PC-3 (cell line): ENCODE results near the gene SLC22A5. TPM values are rescaled to one million over a fixed set of nuclear protein-coding genes. Genes with fewer than 3 reads are reported as not detected.
"Not testable (repeated sequence)": the region's sequence is repeated elsewhere in the genome, so short reads cannot be mapped to it uniquely, and the experiment has no call there.

Experiments used
- ATAC-seq: fragments of 200-7000 bp; cut with Tn5 transposase; 2 replicates; pipeline ENCODE4 v1.9.1; 2020; ENCODE audit warnings: mild to moderate bottlenecking, moderate library complexity
- BruUV-seq: library from RNA; stranded (reverse); fragments of 400-500 nt; replicated peaks from 2 replicates; lab custom pipeline; 2021; lab: Mats Ljungman, UMichigan
- CTCF ChIA-PET: fragments of 300-600 bp; sonication (Branson Sonifier 250); formaldehyde crosslinking; loops from one replicate; lab custom pipeline; 2022; ENCODE audit warnings: antibody characterized with exemption; lab: Charles Lee
- POLR2A ChIA-PET: fragments of 300-600 bp; sonication (Branson Sonifier 250); formaldehyde crosslinking; loops from one replicate; lab custom pipeline; 2022; ENCODE audit warnings: antibody characterized with exemption; ENCODE audit not compliant: unreplicated experiment; lab: Charles Lee
- DNase-seq: peaks from one replicate; pipeline ENCODE4 v3.0.0-alpha.2; 2015
- H2AFZ ChIP-seq: fragments of 300-600 bp; sonication (generic); 2 replicates; pipeline ENCODE4 v1.6.0; 2016; ENCODE audit warnings: antibody characterized with exemption, low read length
- H3F3A ChIP-seq: fragments of 300-600 bp; sonication (generic); one replicate; pipeline ENCODE4 v1.6.0; 2017; ENCODE audit warnings: antibody characterized with exemption, low read length, control low read depth, mild to moderate bottlenecking; ENCODE audit not compliant: unreplicated experiment
- H3K27ac ChIP-seq: fragments of 300-600 bp; sonication (generic); 2 replicates; pipeline ENCODE4 v1.5.1; 2016; ENCODE audit warnings: mild to moderate bottlenecking, low read length
- H3K27me3 ChIP-seq: fragments of 300-600 bp; sonication (generic); 2 replicates; pipeline ENCODE4 v1.6.1; 2016; ENCODE audit warnings: low read length, mixed read lengths
- H3K36me3 ChIP-seq: fragments of 300-600 bp; sonication (generic); 2 replicates; pipeline ENCODE4 v1.6.1; 2016; ENCODE audit warnings: low read depth, mixed run types, low read length, mixed read lengths
- H3K4me1 ChIP-seq: fragments of 300-600 bp; sonication (generic); 2 replicates; pipeline ENCODE4 v1.5.1; 2016; ENCODE audit warnings: low read length; ENCODE audit not compliant: insufficient read depth
- H3K4me2 ChIP-seq: fragments of 300-600 bp; sonication (generic); 2 replicates; pipeline ENCODE4 v1.6.0; 2016; ENCODE audit warnings: low read length
- H3K4me3 ChIP-seq: fragments of 300-600 bp; sonication (generic); 2 replicates; pipeline ENCODE4 v1.5.1; 2016; ENCODE audit warnings: mild to moderate bottlenecking, low read length, mixed read lengths
- H3K79me2 ChIP-seq: fragments of 300-600 bp; sonication (generic); 2 replicates; pipeline ENCODE4 v1.6.1; 2017; ENCODE audit warnings: low read length, mixed read lengths
- H3K9ac ChIP-seq: fragments of 300-600 bp; sonication (generic); 2 replicates; pipeline ENCODE4 v1.6.0; 2016; ENCODE audit warnings: mild to moderate bottlenecking, low read length
- H3K9me2 ChIP-seq: fragments of 300-600 bp; sonication (generic); replicated peaks from 2 replicates; pipeline ENCODE4 v1.6.1; 2016; ENCODE audit warnings: mixed run types, low read length, mixed read lengths
- H3K9me3 ChIP-seq: fragments of 300-600 bp; sonication (generic); 2 replicates; pipeline ENCODE4 v1.6.1; 2016; ENCODE audit warnings: low read length, mixed read lengths
- H4K20me1 ChIP-seq: fragments of 300-600 bp; sonication (generic); 2 replicates; pipeline ENCODE4 v1.6.1; 2016; ENCODE audit warnings: low read length, mixed read lengths
- EZH2 ChIP-seq: fragments of 300-600 bp; sonication (generic); IDR thresholded peaks from one replicate; pipeline ENCODE4 v1.6.1; 2017; ENCODE audit warnings: antibody characterized with exemption, mild to moderate bottlenecking, low read length; ENCODE audit not compliant: unreplicated experiment
- EZH2phosphoT487 ChIP-seq: fragments of 300-600 bp; sonication (generic); IDR thresholded peaks from 2 replicates; pipeline ENCODE4 v1.6.1; 2018; ENCODE audit warnings: mild to moderate bottlenecking, antibody characterized with exemption, low read length, borderline replicate concordance
- intact Hi-C: fragments of 100-400 bp; cut with micrococcal nuclease; formaldehyde crosslinking; loops from 2 replicates; pipeline ENCODE4 v1.9.0; 2023
- total RNA-seq: library from RNA; depleted of rRNA; stranded (reverse); fragments of >200 nt; gene quantifications from 2 replicates; pipeline ENCODE4 v1.2.3, GENCODE V29; 2014
- TF ChIP-seq, protein P1 (sequence below): fragments of 300-600 bp; sonication (generic); conservative IDR thresholded peaks from 2 replicates; pipeline ENCODE4 v1.5.1; 2017; ENCODE audit warnings: antibody characterized with exemption, low read depth, mild to moderate bottlenecking, low read length

Gene SLC22A5
- total RNA-seq, 1 experiment from 2014 or later: 8.2 TPM

DNA sequence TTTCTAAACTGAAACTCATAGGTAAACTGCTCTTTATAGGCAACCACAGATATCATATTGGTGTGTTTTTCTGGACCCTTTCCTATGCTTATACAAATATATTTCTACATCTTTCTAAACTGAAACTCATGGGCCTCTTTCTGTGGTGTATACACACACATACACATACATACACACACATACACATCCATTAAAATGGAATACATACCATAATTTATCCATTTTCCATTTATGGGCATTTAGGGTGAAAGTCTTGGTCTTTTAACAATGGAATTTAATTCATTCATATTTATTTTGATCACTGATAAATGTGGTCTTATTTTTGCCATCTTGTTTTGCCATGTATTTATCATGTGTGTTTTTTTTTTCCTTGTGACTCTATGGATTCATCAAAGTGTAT is 44.1 kb downstream of the SLC22A5 start:
- Histone ChIP-seq H3K27me3 (no peaks in the 10 kb centered on the region), H3K36me3 (no peaks in the 10 kb centered on the region), H3K4me2 (peak overlapping the region; percentile 95), H3K4me1 (peaks cover 75% of the 10 kb centered on the region), H3F3A (no peaks in the 10 kb centered on the region), H3K27ac (peak overlapping the region; percentile 90), H2AFZ (no peak overlapping the region), H3K9me3 (no peaks in the 10 kb centered on the region), H4K20me1 (no peaks in the 10 kb centered on the region), H3K9me2 (no peaks in the 10 kb centered on the region), H3K79me2 (peaks cover 45% of the 10 kb centered on the region), H3K9ac (0 out of 2 replicates have a peak overlapping the region, but pooled peaks have one; percentile 84), H3K4me3 (no peak overlapping the region)
- no peak for TF ChIP-seq EZH2
- no peak for TF ChIP-seq EZH2phosphoT487
- TF ChIP-seq, protein P1, sequence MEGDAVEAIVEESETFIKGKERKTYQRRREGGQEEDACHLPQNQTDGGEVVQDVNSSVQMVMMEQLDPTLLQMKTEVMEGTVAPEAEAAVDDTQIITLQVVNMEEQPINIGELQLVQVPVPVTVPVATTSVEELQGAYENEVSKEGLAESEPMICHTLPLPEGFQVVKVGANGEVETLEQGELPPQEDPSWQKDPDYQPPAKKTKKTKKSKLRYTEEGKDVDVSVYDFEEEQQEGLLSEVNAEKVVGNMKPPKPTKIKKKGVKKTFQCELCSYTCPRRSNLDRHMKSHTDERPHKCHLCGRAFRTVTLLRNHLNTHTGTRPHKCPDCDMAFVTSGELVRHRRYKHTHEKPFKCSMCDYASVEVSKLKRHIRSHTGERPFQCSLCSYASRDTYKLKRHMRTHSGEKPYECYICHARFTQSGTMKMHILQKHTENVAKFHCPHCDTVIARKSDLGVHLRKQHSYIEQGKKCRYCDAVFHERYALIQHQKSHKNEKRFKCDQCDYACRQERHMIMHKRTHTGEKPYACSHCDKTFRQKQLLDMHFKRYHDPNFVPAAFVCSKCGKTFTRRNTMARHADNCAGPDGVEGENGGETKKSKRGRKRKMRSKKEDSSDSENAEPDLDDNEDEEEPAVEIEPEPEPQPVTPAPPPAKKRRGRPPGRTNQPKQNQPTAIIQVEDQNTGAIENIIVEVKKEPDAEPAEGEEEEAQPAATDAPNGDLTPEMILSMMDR: no peak
- ChIA-PET CTCF (no interaction called here), POLR2A (no interaction called here)
- DNase-seq: no peak
- BruUV-seq: no TSS peak
- ATAC-seq: no peak
- intact Hi-C loops: no loop called here

DNA sequence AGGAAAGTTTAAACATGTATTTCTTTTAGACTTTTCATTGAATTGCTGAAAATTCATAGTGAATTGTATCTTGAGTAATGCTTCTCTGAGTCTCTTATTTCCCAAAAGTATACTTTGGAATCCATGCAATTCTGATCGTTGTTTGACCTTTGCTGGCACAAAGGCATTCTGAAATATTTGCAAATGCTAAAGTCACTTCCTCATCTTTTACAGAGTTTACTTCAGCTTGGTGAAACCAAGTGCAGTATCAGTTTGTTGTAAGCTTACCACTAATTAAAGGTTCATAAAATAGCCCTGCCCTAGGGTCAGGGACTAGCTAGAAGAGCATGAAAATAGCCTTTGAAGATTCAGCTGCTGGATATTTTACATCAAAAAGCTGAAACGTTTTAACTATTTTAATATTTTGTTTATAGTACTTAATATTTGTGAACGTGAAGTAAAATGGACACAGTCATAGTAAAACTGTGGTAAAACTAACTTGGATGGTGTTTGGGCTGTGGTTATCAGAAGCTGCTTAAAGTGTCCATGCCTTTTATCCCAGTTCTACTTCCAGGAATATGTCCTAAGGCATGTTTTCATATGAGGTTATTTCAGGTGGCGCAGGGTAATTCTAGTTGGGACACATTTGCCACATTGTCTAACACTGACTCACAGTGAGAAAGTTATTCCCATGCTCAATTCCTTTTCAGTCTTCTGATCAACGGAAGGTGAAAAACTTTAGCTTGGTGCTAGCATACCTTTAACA is 45.3 kb downstream of the SLC22A5 start:
- ChIA-PET POLR2A (interaction anchor here (0.7 kb wide), 1 partner anchor 84 kb away, joined by 6 read pairs; no protein-coding TSS in a partner anchor), CTCF (interaction anchor here (0.6 to 1.0 kb wide), 3 partner anchors 90 to 1612 kb away, joined by 3 to 4 read pairs (median 3); no protein-coding TSS in a partner anchor)
- Histone ChIP-seq H3K4me3 (peak overlapping the region; percentile 47), H3K4me2 (peak overlapping the region; percentile 83), H3K9me3 (no peaks in the 10 kb centered on the region), H3K36me3 (no peaks in the 10 kb centered on the region), H2AFZ (no peak overlapping the region), H3K9ac (peak overlapping the region; percentile 46), H3K79me2 (peaks cover 40% of the 10 kb centered on the region), H3K4me1 (peaks cover 79% of the 10 kb centered on the region), H3K9me2 (no peaks in the 10 kb centered on the region), H3F3A (no peaks in the 10 kb centered on the region), H3K27me3 (no peaks in the 10 kb centered on the region), H3K27ac (peak overlapping the region; percentile 79), H4K20me1 (no peaks in the 10 kb centered on the region)
- BruUV-seq: no TSS peak
- peak; percentile 32 for ATAC-seq
- no peak for TF ChIP-seq EZH2
- TF ChIP-seq EZH2phosphoT487: no peak
- TF ChIP-seq, protein P1: no peak
- DNase-seq: peak; percentile 88
- intact Hi-C loops: loop anchor here (2.0 kb wide), 1 partner anchor 82 kb away; no protein-coding TSS in a partner anchor

GRCh38 chr5:132415516-132415915 is 46.0 kb downstream of the SLC22A5 start:
- Histone ChIP-seq H3K4me3 (peak overlapping the region; percentile 47), H3K9ac (peak overlapping the region; percentile 46; the same call in 1 of the 2 replicates), H3K27ac (peak overlapping the region; percentile 79), H3K4me1 (peaks cover 77% of the 10 kb centered on the region), H3K79me2 (peaks cover 34% of the 10 kb centered on the region), H3K4me2 (peak overlapping the region; percentile 83)
- not testable (repeated sequence) for H3K9me3 ChIP-seq, H3K9me2 ChIP-seq, H3K27me3 ChIP-seq, BruUV-seq, H4K20me1 ChIP-seq, DNase-seq, ATAC-seq, H3K36me3 ChIP-seq, H2AFZ ChIP-seq, H3F3A ChIP-seq
- POLR2A ChIA-PET: interaction anchor here (0.7 kb wide), 1 partner anchor 190 kb away, joined by 3 read pairs; no protein-coding TSS in a partner anchor
- CTCF ChIA-PET: interaction anchor here (0.6 kb wide), 1 partner anchor 1611 kb away, joined by 3 read pairs; no protein-coding TSS in a partner anchor
- intact Hi-C loops: loop anchor here (2.0 kb wide), 1 partner anchor 81 kb away; no protein-coding TSS in a partner anchor
